Measurements from ENCODE around the gene BUB3. TPM values are rescaled to one million over a fixed set of nuclear protein-coding genes. Genes with fewer than 3 reads are reported as not detected.
"Not testable (repeated sequence)": the region's sequence is repeated elsewhere in the genome, so short reads cannot be mapped to it uniquely, and the experiment has no call there.

The BUB3 gene
- total RNA-seq, 1 donor from 2014 or later, result 245 TPM

- Histone ChIP-seq H3K9ac (no peak overlapping the region), H3F3A (ENCODE audit: low read depth) (peaks cover 15% of the 10 kb centered on the region), H3K27me3 (no peaks in the 10 kb centered on the region), H4K20me1 (ENCODE audit: low read depth) (peaks cover 52% of the 10 kb centered on the region), H3K79me2 (ENCODE audit: low read depth) (peaks cover 56% of the 10 kb centered on the region), H3K9me3 (ENCODE audit: low read depth) (no peaks in the 10 kb centered on the region), H3K27ac (no peak overlapping the region), H3K4me3 (no peak overlapping the region), H3K36me3 (peaks cover 37% of the 10 kb centered on the region), H2AFZ (replicated peaks) (no peak overlapping the region), H3K4me1 (no peaks in the 10 kb centered on the region), H3K4me2 (no peak overlapping the region)
- H3K9me3 Mint-ChIP-seq, result no peaks in the 10 kb centered on the region
- no peaks in the 10 kb centered on the region for H3K4me1 Mint-ChIP-seq
- H3K36me3 Mint-ChIP-seq, result peaks cover 25% of the 10 kb centered on the region
- DNase-seq (ENCODE audit: low spot score), result no peak
- H3K4me3 Mint-ChIP-seq, result no peak overlapping the region
- H3K27me3 Mint-ChIP-seq (ENCODE audit: insufficient read depth, low read depth), result no peaks in the 10 kb centered on the region
- H3K27ac Mint-ChIP-seq, result no peak overlapping the region
- TF ChIP-seq EZH2 (IDR thresholded peaks at IDR 0.05) (no peak), CTCF (IDR thresholded peaks at IDR 0.05) (peak; percentile 30)
These were observed 11.4 kb downstream of the BUB3 start for GRCh38 chr10:123165445-123166072.

GRCh38 chr10:123166618-123167017 is 12.4 kb downstream of the BUB3 start:
- Histone ChIP-seq H3K9ac (no peak overlapping the region), H3K27ac (no peak overlapping the region), H3K4me1 (no peaks in the 10 kb centered on the region), H2AFZ (replicated peaks) (no peak overlapping the region), H3K4me2 (no peak overlapping the region), H3K79me2 (ENCODE audit: low read depth) (peaks cover 50% of the 10 kb centered on the region), H3F3A (ENCODE audit: low read depth) (peaks cover 15% of the 10 kb centered on the region), H4K20me1 (ENCODE audit: low read depth) (peaks cover 44% of the 10 kb centered on the region), H3K27me3 (no peaks in the 10 kb centered on the region), H3K36me3 (peaks cover 27% of the 10 kb centered on the region), H3K9me3 (ENCODE audit: low read depth) (no peaks in the 10 kb centered on the region), H3K4me3 (no peak overlapping the region)
- H3K4me3 Mint-ChIP-seq, result no peak overlapping the region
- peaks cover 24% of the 10 kb centered on the region for H3K36me3 Mint-ChIP-seq
- TF ChIP-seq EZH2 (IDR thresholded peaks at IDR 0.05) (no peak), CTCF (IDR thresholded peaks at IDR 0.05) (no peak), EZH2phosphoT487 (IDR thresholded peaks at IDR 0.05) (no peak)
- H3K27ac Mint-ChIP-seq, result no peak overlapping the region
- no peaks in the 10 kb centered on the region for H3K4me1 Mint-ChIP-seq
- no peaks in the 10 kb centered on the region for H3K9me3 Mint-ChIP-seq
- DNase-seq (ENCODE audit: low spot score), result no peak
- no peaks in the 10 kb centered on the region for H3K27me3 Mint-ChIP-seq (ENCODE audit: insufficient read depth, low read depth)

GRCh38 chr10:123170961-123171360 is 16.8 kb downstream of the BUB3 start:
- no peaks in the 10 kb centered on the region for H3K4me1 Mint-ChIP-seq
- H3K4me1 ChIP-seq, result no peaks in the 10 kb centered on the region
- H3K27ac ChIP-seq, result no peak overlapping the region
- no peak for TF ChIP-seq EZH2phosphoT487 (IDR thresholded peaks at IDR 0.05)
- TF ChIP-seq CTCF (IDR thresholded peaks at IDR 0.05), result no peak
- no peak for TF ChIP-seq EZH2 (IDR thresholded peaks at IDR 0.05)
- H3K36me3 ChIP-seq, result no peaks in the 10 kb centered on the region
- H3K79me2 ChIP-seq (ENCODE audit: low read depth), result peaks cover 23% of the 10 kb centered on the region
- no peak overlapping the region for H3K4me3 Mint-ChIP-seq
- DNase-seq (ENCODE audit: low spot score), result no peak
- H3K4me3 ChIP-seq, result no peak overlapping the region
- H3K9me3 ChIP-seq (ENCODE audit: low read depth), result no peaks in the 10 kb centered on the region
- H3K27me3 Mint-ChIP-seq (ENCODE audit: insufficient read depth, low read depth), result peaks cover 2% of the 10 kb centered on the region
- no peaks in the 10 kb centered on the region for H3K9me3 Mint-ChIP-seq
- no peak overlapping the region for H3K9ac ChIP-seq
- H2AFZ ChIP-seq (replicated peaks), result no peak overlapping the region
- no peaks in the 10 kb centered on the region for H3F3A ChIP-seq (ENCODE audit: low read depth)
- no peak overlapping the region for H3K27ac Mint-ChIP-seq
- no peak overlapping the region for H3K4me2 ChIP-seq
- peaks cover 12% of the 10 kb centered on the region for H4K20me1 ChIP-seq (ENCODE audit: low read depth)
- no peaks in the 10 kb centered on the region for H3K27me3 ChIP-seq
- peaks cover 14% of the 10 kb centered on the region for H3K36me3 Mint-ChIP-seq

GRCh38 chr10:123171616-123172015 is 17.4 kb downstream of the BUB3 start:
- H3K36me3 ChIP-seq; H3K27me3 ChIP-seq; H3K4me3 Mint-ChIP-seq; H3K9ac ChIP-seq; H3K4me2 ChIP-seq; H3F3A ChIP-seq (ENCODE audit: low read depth); DNase-seq (ENCODE audit: low spot score); H3K27ac Mint-ChIP-seq; H3K27ac ChIP-seq; H2AFZ ChIP-seq (replicated peaks); H3K4me1 Mint-ChIP-seq; H3K9me3 ChIP-seq (ENCODE audit: low read depth); H4K20me1 ChIP-seq (ENCODE audit: low read depth); H3K27me3 Mint-ChIP-seq (ENCODE audit: insufficient read depth, low read depth); H3K4me3 ChIP-seq; H3K4me1 ChIP-seq; H3K9me3 Mint-ChIP-seq: not testable (repeated sequence)
- peaks cover 16% of the 10 kb centered on the region for H3K36me3 Mint-ChIP-seq
- H3K79me2 ChIP-seq (ENCODE audit: low read depth), result peaks cover 19% of the 10 kb centered on the region

Data from neural progenitor cell (in vitro differentiated cells).